ENCODE measurements around the gene HYAL3. TPM values are rescaled to one million over a fixed set of nuclear protein-coding genes. Genes with fewer than 3 reads are reported as not detected.

The HYAL3 gene
- total and polyA plus RNA-seq, 2 of the 13 experiments (the other 11 are each of a cell fraction or from before 2014, with no cell fraction given), result 5.5 to 10.4 TPM

DNA sequence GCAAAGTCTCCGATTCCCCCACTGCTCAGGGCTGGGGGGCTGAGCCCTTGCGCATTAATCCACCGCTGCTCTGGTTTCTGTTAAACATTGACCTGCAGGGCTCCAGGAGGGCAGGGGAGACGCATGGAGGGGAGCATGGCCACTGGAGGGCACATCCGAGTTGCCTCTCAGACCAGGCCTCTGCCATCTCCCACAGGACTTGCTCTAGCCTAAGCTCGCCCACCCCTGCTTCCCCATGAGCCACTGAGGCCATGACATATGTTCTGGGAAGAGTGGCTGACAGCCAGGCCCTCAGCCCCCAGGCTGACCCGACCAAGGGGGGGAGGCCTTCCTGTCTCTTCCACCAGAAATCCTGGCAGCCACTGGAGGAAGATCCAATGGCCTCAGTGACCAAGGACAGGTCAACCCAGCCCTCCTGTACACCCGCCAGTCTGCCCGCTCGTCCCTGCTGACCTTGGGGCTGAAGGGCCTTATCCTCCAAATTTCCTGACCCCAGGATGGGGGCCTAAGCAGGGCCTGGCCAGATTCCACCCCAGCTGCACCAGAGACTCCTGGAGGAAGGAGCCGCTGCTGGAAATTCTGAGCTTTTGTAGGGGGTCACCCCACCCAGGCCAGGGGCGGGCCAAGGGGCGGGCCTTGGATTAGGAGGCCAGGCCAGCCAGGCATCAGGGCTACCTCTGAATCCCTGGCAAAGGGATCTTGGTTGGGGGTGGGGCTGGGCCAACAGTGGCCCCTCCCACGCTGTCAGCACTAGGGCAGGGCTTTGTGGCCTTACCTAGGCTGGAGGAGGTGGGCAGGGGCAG lies 4.0 kb upstream of the HYAL3 start, which contains the start of gene HYAL1 (continued):
- TF ChIP-seq, protein P1, sequence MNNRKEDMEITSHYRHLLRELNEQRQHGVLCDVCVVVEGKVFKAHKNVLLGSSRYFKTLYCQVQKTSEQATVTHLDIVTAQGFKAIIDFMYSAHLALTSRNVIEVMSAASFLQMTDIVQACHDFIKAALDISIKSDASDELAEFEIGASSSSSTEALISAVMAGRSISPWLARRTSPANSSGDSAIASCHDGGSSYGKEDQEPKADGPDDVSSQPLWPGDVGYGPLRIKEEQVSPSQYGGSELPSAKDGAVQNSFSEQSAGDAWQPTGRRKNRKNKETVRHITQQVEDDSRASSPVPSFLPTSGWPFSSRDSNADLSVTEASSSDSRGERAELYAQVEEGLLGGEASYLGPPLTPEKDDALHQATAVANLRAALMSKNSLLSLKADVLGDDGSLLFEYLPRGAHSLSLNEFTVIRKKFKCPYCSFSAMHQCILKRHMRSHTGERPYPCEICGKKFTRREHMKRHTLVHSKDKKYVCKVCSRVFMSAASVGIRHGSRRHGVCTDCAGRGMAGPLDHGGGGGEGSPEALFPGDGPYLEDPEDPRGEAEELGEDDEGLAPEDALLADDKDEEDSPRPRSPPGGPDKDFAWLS (CRISPR knock-in tag; IDR thresholded peaks at IDR 0.05; ENCODE audit: borderline replicate concordance), result no peak
- TF ChIP-seq FOXJ3 (CRISPR knock-in tag; IDR thresholded peaks at IDR 0.05; ENCODE audit: borderline replicate concordance), result 0 out of 2 replicates have a peak, but pooled peaks have one; percentile 42
- TF ChIP-seq SAFB2 (CRISPR knock-in tag; IDR thresholded peaks at IDR 0.05; ENCODE audit: borderline replicate concordance, low read depth), result no peak
- peak; percentile 53; the same call in 1 of the 2 replicates for TF ChIP-seq TOE1 (CRISPR knock-in tag; IDR thresholded peaks at IDR 0.05)
- TF ChIP-seq RARG (CRISPR knock-in tag; IDR thresholded peaks at IDR 0.05; ENCODE audit: low read depth), result no peak
- TF ChIP-seq, protein P2, sequence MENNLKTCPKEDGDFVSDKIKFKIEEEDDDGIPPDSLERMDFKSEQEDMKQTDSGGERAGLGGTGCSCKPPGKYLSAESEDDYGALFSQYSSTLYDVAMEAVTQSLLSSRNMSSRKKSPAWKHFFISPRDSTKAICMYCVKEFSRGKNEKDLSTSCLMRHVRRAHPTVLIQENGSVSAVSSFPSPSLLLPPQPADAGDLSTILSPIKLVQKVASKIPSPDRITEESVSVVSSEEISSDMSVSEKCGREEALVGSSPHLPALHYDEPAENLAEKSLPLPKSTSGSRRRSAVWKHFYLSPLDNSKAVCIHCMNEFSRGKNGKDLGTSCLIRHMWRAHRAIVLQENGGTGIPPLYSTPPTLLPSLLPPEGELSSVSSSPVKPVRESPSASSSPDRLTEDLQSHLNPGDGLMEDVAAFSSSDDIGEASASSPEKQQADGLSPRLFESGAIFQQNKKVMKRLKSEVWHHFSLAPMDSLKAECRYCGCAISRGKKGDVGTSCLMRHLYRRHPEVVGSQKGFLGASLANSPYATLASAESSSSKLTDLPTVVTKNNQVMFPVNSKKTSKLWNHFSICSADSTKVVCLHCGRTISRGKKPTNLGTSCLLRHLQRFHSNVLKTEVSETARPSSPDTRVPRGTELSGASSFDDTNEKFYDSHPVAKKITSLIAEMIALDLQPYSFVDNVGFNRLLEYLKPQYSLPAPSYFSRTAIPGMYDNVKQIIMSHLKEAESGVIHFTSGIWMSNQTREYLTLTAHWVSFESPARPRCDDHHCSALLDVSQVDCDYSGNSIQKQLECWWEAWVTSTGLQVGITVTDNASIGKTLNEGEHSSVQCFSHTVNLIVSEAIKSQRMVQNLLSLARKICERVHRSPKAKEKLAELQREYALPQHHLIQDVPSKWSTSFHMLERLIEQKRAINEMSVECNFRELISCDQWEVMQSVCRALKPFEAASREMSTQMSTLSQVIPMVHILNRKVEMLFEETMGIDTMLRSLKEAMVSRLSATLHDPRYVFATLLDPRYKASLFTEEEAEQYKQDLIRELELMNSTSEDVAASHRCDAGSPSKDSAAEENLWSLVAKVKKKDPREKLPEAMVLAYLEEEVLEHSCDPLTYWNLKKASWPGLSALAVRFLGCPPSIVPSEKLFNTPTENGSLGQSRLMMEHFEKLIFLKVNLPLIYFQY (CRISPR knock-in tag; IDR thresholded peaks at IDR 0.05; ENCODE audit: borderline replicate concordance), result no peak
- no peak for TF ChIP-seq STAT5B (CRISPR knock-in tag; IDR thresholded peaks at IDR 0.05)
- peak; percentile 71; the same call in 1 of the 2 replicates for TF ChIP-seq ZNF556 (CRISPR knock-in tag; IDR thresholded peaks at IDR 0.05; ENCODE audit: borderline replicate concordance)
- TF ChIP-seq HCFC1 (IDR thresholded peaks at IDR 0.05; ENCODE audit: low read depth, low read length), result no peak
- TF ChIP-seq KAT7 (CRISPR knock-in tag; IDR thresholded peaks at IDR 0.05; ENCODE audit: borderline replicate concordance), result no peak; the same call in 1 of the 2 replicates
- TF ChIP-seq ATAD3A (CRISPR knock-in tag; IDR thresholded peaks at IDR 0.05), result no peak
- TF ChIP-seq HDAC2 (CRISPR knock-in tag; IDR thresholded peaks at IDR 0.05), result peak; percentile 43; the same call in 1 of the 2 replicates
- no peak for TF ChIP-seq FOXM1 (CRISPR knock-in tag; IDR thresholded peaks at IDR 0.05)
- no peak for TF ChIP-seq ZNF264 (CRISPR knock-in tag; IDR thresholded peaks at IDR 0.05)
- TF ChIP-seq ZNF605 (CRISPR knock-in tag; IDR thresholded peaks at IDR 0.05), result peak; percentile 94; the same call in 1 of the 2 replicates
- TF ChIP-seq TP53 (CRISPR knock-in tag; conservative IDR thresholded peaks at IDR 0.05), result no peak
- TF ChIP-seq HNRNPH1 (optimal IDR thresholded peaks at IDR 0.05; ENCODE audit: low read depth, low read length), result no peak
- TF ChIP-seq, protein P3, sequence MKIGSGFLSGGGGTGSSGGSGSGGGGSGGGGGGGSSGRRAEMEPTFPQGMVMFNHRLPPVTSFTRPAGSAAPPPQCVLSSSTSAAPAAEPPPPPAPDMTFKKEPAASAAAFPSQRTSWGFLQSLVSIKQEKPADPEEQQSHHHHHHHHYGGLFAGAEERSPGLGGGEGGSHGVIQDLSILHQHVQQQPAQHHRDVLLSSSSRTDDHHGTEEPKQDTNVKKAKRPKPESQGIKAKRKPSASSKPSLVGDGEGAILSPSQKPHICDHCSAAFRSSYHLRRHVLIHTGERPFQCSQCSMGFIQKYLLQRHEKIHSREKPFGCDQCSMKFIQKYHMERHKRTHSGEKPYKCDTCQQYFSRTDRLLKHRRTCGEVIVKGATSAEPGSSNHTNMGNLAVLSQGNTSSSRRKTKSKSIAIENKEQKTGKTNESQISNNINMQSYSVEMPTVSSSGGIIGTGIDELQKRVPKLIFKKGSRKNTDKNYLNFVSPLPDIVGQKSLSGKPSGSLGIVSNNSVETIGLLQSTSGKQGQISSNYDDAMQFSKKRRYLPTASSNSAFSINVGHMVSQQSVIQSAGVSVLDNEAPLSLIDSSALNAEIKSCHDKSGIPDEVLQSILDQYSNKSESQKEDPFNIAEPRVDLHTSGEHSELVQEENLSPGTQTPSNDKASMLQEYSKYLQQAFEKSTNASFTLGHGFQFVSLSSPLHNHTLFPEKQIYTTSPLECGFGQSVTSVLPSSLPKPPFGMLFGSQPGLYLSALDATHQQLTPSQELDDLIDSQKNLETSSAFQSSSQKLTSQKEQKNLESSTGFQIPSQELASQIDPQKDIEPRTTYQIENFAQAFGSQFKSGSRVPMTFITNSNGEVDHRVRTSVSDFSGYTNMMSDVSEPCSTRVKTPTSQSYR (CRISPR knock-in tag; IDR thresholded peaks at IDR 0.05; ENCODE audit: borderline replicate concordance), result peak; percentile 52; the same call in 1 of the 2 replicates
- no peak for TF ChIP-seq JDP2 (CRISPR knock-in tag; IDR thresholded peaks at IDR 0.05; ENCODE audit: borderline replicate concordance)
